Bronchial epithelial cell (primary cell): Measurements from ENCODE around the gene IGLON5. TPM values are rescaled to one million over a fixed set of nuclear protein-coding genes. Genes with fewer than 3 reads are reported as not detected.

Experiments
- DNase-seq: peaks from one replicate; pipeline ENCODE4 v3.0.0-alpha.2; 2010; ENCODE audit warnings: low read depth
- FAIRE-seq: peaks from 2 replicates; lab custom pipeline; 2011; peaks lifted over from hg19 to GRCh38; lab: Jason Lieb, UNC
- H3K27me3 ChIP-seq: 2 replicates; pipeline ENCODE4 v1.5.1; 2011; ENCODE audit warnings: low read length; ENCODE audit not compliant: control insufficient read depth, insufficient read depth
- H3K36me3 ChIP-seq: 2 replicates; pipeline ENCODE4 v1.5.1; 2011; ENCODE audit warnings: low read length; ENCODE audit not compliant: control insufficient read depth, insufficient read depth
- H3K4me3 ChIP-seq: 2 replicates; pipeline ENCODE4 v1.5.1; 2011; ENCODE audit warnings: mild to moderate bottlenecking, low read depth, low read length, control low read depth
- total RNA-seq: library from RNA; depleted of rRNA; stranded (reverse); fragments of >200 nt; gene quantifications from 2 replicates; pipeline ENCODE4 v1.2.1, GENCODE V29; 2014
- TF ChIP-seq, protein P1 (sequence below): IDR thresholded peaks from 2 replicates; pipeline ENCODE4 v1.5.1; 2011; ENCODE audit warnings: mild to moderate bottlenecking, moderate library complexity, low read length, control low read depth, inconsistent platforms; ENCODE audit not compliant: insufficient read depth, severe bottlenecking

Gene IGLON5
- total RNA-seq, 1 donor from 2014 or later = not detected

GRCh38 chr19:51330366-51330765 lies 18.9 kb downstream of the IGLON5 start:
- Histone ChIP-seq H3K4me3 (no peak overlapping the region), H3K27me3 (peaks cover 2% of the 10 kb centered on the region), H3K36me3 (no peaks in the 10 kb centered on the region)
- DNase-seq = no peak
- TF ChIP-seq, protein P1, sequence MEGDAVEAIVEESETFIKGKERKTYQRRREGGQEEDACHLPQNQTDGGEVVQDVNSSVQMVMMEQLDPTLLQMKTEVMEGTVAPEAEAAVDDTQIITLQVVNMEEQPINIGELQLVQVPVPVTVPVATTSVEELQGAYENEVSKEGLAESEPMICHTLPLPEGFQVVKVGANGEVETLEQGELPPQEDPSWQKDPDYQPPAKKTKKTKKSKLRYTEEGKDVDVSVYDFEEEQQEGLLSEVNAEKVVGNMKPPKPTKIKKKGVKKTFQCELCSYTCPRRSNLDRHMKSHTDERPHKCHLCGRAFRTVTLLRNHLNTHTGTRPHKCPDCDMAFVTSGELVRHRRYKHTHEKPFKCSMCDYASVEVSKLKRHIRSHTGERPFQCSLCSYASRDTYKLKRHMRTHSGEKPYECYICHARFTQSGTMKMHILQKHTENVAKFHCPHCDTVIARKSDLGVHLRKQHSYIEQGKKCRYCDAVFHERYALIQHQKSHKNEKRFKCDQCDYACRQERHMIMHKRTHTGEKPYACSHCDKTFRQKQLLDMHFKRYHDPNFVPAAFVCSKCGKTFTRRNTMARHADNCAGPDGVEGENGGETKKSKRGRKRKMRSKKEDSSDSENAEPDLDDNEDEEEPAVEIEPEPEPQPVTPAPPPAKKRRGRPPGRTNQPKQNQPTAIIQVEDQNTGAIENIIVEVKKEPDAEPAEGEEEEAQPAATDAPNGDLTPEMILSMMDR = no peak
- FAIRE-seq = no peak

DNA sequence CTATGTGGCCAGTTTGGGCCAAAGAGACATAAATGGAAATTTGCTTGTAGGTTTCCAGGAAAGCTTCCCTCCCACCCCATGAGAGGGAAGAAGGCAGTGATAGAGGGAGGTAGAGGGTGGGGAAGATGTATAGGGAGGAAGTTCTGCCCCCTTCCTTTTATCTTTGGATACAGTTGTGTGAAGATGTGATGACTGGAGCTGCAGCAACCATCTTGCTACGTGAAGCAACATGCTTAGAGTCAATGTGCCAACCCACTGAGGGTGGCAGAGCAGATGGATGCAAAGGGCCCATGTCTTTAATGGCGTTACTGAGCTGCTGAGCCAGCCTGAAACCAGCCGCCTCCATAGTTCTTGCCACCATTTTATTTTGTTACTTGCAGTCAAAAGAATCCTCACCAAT lies 19.7 kb downstream of the IGLON5 start:
- Histone ChIP-seq H3K4me3 (no peak overlapping the region), H3K27me3 (peaks cover 2% of the 10 kb centered on the region), H3K36me3 (no peaks in the 10 kb centered on the region)
- FAIRE-seq (no peak), DNase-seq (no peak)
- TF ChIP-seq, protein P1 = no peak

DNA sequence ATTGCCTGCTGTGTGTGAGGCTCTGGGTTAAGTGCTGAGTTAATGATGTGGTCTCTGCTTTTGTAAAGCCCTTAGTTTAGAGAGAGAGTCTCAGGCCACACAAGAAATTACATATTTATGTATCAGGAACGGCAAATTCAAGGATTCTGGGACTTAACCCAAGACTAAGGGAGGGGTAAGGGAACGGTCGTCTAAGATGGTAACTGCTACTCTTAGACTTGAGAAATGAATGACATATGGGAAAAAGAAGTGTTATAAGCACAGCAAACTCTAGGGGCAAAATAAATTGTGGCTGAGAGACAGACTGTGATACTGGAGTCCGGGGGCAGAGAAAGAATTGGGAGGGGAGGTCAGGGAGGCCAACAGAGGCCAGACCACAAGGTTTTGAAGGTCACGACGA lies 20.3 kb downstream of the IGLON5 start:
- H3K36me3 ChIP-seq = no peaks in the 10 kb centered on the region
- no peak for FAIRE-seq

DNA sequence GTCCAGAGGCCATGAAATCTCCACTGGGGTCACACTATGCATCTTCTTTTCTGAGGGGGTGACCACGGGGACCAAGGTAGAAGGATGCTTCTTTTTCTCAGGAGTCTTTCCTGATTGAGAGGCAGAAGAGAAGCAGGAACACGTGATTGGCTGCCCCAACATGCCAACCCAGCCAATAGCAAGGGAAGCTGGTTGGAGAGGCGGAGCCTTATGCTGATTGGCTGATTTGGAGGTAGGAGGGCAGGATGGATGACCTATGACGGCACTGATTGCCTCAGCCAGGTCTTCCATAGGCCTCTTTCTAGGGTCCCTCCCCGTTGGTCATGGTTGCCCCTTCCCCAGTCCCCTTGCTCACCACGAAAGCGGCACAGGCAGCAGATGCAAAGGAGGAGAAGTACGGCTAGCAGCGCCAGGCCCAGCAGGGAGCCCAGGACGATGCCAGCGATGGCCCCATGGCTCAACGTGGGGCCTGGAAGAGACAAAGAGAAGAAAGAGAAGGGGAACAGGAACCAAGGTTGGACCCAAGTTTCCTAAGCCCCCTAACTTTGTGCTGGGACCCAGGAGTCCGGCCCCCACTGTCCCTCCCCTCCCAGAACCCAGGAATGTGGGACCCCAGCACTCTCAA lies 22.5 kb downstream of the IGLON5 start:
- no peak for DNase-seq
- no peak overlapping the region for H3K4me3 ChIP-seq
- no peaks in the 10 kb centered on the region for H3K27me3 ChIP-seq
- TF ChIP-seq, protein P1 = no peak
- H3K36me3 ChIP-seq = no peaks in the 10 kb centered on the region
- FAIRE-seq = no peak

More for the DNA sequence above, 20.3 kb downstream of the IGLON5 start:
- H3K4me3 ChIP-seq = no peak overlapping the region
- TF ChIP-seq, protein P1 = no peak
- H3K27me3 ChIP-seq = peaks cover 2% of the 10 kb centered on the region
- no peak for DNase-seq

GRCh38 chr19:51337141-51337860 lies 25.9 kb downstream of the IGLON5 start:
- no peaks in the 10 kb centered on the region for H3K27me3 ChIP-seq
- FAIRE-seq (no peak), DNase-seq (no peak)
- TF ChIP-seq, protein P1 = no peak
- H3K36me3 ChIP-seq = no peaks in the 10 kb centered on the region
- H3K4me3 ChIP-seq = no peak overlapping the region
